ENCODE data around the gene TMEM132D.

Gene TMEM132D

GRCh38 chr12:129257524-129257923 lies 646.3 kb downstream of the TMEM132D start:
- no peak for DNase-seq (ENCODE audit: low read depth, low spot score)

- no peak for DNase-seq (ENCODE audit: low read depth, low spot score)
These were observed 657.2 kb downstream of the TMEM132D start for GRCh38 chr12:129246630-129247029.

- DNase-seq (ENCODE audit: low read depth, low spot score) = no peak
These were observed 658.1 kb downstream of the TMEM132D start for GRCh38 chr12:129245769-129246168.

GRCh38 chr12:129241852-129242251 lies 662.0 kb downstream of the TMEM132D start:
- no peak for DNase-seq (ENCODE audit: low read depth, low spot score)

DNA sequence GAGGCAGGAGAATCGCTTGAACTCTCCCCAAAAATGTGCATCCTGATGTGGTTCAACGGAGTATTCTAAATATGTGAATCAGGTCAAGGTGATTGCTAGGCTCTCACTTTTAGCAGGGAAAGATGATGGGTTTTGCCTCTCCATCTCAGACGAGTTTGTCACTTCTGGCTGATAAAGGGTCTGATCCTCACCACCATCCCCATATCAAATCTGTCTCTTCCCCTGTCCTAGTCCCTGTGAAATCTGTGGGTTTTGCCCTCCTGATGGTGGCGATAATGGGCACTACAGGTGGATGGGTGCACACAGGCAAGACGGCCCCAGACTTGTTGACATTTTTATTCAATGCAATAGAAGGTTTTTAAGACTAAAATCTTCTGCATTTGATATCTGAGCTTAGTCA lies 665.9 kb downstream of the TMEM132D start:
- no peak for DNase-seq (ENCODE audit: low read depth, low spot score)

GRCh38 chr12:129234209-129234608 lies 669.6 kb downstream of the TMEM132D start:
- DNase-seq (ENCODE audit: low read depth, low spot score) = no peak

DNA sequence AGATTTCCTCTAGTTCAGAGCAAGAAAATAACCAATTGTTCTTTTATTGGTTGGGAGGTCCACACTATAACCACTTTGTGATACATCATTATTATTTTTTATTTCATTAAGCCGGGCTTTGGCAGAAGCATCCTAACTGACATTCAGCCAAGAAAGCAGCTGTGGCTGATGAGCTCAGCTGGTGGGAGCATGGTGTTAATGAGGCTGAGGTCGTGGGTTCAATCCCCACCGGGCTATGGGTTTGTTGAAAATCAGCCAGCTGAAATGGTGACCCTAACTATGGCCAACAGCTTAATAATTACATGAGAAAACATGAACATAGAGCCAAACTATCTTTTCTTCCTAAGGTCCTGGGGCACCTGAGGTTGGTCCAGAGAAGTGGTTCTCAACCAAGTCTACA lies 672.3 kb downstream of the TMEM132D start:
- no peak for DNase-seq (ENCODE audit: low read depth, low spot score)

DNA sequence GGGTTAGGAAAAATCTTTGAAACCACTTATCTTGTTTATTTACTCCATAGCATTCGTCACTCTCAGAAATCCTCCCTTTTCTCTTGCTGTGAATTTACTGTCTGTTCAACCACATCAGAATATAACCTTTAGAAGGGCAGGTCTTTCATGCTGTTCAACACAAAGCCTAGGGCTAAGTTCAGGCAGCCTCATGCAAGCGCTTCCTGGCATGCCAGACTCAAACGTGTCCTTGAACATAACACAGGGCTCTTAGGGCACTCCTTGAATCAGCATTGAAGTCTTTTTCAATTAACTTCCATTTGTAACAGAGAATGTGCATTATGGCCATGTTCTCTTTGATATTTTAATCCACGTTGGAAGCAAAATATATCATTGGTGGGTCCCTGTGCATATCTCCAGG lies 672.8 kb downstream of the TMEM132D start:
- no peak for DNase-seq (ENCODE audit: low read depth, low spot score)

- no peak for DNase-seq (ENCODE audit: low read depth, low spot score)
These were observed 677.0 kb downstream of the TMEM132D start for GRCh38 chr12:129226851-129227250.

- no peak for DNase-seq (ENCODE audit: low read depth, low spot score)
These were observed 677.8 kb downstream of the TMEM132D start for GRCh38 chr12:129226005-129226404.

GRCh38 chr12:129215556-129215955 lies 688.3 kb downstream of the TMEM132D start:
- no peak for DNase-seq (ENCODE audit: low read depth, low spot score)

GRCh38 chr12:129213551-129213950 lies 690.3 kb downstream of the TMEM132D start:
- no peak for DNase-seq (ENCODE audit: low read depth, low spot score)

DNA sequence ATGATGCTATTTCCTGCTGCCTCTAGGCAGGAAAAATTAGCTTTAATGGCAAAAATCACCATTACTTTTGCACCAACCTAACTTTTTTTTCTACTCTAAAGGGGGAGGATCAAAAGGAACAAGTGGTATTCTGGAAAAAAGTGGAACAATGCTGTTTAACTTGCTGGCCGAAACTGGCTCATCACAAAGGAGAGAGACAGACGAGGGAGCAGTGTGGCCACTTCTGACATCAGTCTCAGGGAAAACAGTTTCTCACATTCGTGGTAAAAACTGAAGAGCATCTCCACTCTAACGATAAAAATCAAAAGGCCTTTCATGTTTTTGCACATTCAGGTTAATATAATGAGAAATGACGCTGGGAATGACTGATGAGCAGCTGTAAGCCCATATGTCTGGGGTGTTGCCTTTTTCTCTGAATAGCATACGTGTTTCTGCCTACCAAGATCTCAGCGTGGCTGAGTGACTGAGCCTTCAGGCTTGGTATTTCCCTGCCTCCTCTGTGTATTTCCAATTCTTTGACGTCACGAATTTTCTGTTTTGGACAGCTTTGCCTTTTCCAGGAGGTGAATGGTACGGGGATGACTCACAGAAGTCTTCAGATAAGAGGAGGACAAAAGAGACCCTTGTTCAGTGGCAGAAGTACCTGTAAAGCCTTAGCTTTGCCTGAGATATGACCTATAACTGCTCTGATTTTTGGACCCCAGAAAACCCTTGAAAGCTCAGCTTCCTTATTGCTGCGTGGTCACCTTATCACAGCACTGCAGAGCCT lies 691.8 kb downstream of the TMEM132D start:
- DNase-seq (ENCODE audit: low read depth, low spot score) = no peak

DNA sequence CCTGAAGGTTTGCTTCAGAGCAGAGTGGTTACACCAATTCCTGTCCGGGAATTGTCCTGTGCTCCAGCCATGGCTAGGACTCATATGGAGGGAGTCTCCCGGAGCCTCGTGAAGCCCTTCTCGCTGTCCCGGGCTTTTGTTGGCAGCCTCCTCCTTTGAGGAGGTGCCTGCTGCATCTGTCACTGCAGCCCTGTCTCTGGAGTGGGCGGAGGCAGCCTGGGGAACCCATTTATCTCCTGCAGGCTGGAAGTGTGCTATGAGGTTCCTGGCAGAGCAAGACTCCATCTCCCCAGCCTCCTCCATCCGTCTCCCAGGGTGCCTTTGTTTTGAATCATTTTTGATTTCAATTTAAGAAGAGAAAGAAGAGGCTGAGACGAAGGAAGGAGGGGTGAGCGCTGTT lies 695.3 kb downstream of the TMEM132D start:
- no peak for DNase-seq (ENCODE audit: low read depth, low spot score)

- no peak for DNase-seq (ENCODE audit: low read depth, low spot score)
These were observed 696.7 kb downstream of the TMEM132D start for GRCh38 chr12:129207084-129207483.

DNA sequence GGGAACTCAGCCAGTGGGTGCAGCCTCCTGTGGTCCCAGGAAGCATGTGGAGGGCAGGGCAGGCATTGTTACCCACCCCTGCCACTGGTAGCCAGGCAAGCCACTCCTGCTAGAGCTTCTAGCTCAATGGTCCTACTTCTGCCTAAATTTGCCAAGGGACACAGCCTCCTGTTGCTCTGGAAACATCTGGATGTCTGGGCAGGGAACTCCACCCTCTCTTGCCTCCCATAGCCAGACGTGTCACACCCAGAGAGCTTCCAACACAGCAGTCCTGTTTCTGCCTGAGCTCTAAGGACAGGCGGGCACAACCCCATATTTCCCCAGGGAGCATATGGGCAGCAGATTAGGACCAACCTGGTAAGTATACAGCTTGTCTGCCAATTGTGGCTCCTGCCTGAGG lies 700.4 kb downstream of the TMEM132D start:
- no peak for DNase-seq (ENCODE audit: low read depth, low spot score)

GRCh38 chr12:129202109-129202814 lies 701.6 kb downstream of the TMEM132D start:
- no peak for DNase-seq (ENCODE audit: low read depth, low spot score)

GRCh38 chr12:129201029-129201428 lies 702.8 kb downstream of the TMEM132D start:
- no peak for DNase-seq (ENCODE audit: low read depth, low spot score)

DNA sequence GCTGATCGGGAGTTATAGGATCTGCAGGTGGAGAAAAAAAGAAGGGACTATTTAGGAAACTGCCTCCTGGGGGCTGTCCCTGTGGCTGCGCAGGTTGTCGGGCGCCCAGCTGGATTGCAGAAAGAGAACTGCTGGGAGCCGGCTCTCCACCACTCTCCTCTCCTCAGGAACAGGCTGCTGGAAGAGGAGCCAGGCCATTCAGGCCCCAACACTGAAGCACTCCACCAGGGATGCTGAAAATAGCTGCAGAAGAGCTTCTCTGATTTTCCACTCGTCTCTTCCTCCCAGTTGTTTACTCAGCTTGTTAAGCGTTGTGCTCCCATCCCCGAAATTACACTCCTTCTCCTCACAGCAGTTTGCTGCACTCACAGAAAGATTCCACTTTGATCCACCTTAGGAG lies 703.2 kb downstream of the TMEM132D start:
- DNase-seq (ENCODE audit: low read depth, low spot score) = no peak

DNA sequence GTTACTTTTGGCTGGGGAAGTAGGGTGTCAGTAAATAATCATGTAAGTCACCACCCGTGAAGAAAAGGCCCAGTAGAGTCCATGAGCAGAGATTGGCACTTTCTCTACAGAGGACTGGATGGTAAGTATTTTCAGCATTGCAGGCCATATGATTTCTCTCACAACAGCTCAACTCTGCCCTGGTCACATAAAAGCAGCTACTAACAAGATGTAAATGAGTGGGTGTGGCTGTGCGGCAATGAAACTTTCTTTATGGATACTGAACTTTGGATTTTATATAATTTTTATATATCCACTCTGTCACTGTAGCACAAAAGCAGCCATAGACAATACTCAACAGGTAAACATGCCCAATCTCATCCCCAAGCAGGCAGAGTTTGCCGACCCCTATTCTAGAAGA lies 706.9 kb downstream of the TMEM132D start:
- no peak for DNase-seq (ENCODE audit: low read depth, low spot score)

- no peak for DNase-seq (ENCODE audit: low read depth, low spot score)
These were observed 708.7 kb downstream of the TMEM132D start for GRCh38 chr12:129195081-129195480.

- DNase-seq (ENCODE audit: low read depth, low spot score) = peak; percentile 75
These were observed 710.5 kb downstream of the TMEM132D start for GRCh38 chr12:129193263-129193871.

DNA sequence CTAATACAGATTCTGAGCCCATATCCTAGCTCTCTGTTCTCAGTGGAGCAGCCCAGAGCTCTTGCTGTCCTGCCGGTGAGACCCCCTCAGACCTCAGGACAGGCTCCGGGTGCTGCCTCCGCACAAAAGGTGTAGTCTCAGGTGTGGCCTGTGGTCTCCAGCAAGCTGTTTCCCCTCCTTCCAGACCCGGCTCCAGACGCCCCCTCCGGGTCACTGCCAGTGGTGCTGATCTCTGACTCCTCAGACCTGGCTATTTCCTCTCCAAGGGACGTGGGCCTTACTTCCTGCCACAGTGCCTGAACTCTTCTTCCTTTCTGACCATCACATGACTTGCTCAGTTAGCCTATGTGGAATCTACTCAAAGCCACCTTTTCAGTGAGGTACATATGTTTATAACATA lies 713.0 kb downstream of the TMEM132D start:
- peak; percentile 89 for DNase-seq (ENCODE audit: low read depth, low spot score)

Measured in ELF-1 (cell line).